ENCODE data around the gene LNPK. TPM values are rescaled to one million over a fixed set of nuclear protein-coding genes. Genes with fewer than 3 reads are reported as not detected.

Gene LNPK, protein sequence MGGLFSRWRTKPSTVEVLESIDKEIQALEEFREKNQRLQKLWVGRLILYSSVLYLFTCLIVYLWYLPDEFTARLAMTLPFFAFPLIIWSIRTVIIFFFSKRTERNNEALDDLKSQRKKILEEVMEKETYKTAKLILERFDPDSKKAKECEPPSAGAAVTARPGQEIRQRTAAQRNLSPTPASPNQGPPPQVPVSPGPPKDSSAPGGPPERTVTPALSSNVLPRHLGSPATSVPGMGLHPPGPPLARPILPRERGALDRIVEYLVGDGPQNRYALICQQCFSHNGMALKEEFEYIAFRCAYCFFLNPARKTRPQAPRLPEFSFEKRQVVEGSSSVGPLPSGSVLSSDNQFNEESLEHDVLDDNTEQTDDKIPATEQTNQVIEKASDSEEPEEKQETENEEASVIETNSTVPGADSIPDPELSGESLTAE
- total RNA-seq (2014; rRNA removed; shearing (Covaris generic)) (6.1 and 8.1 TPM in 2 replicates), polyA plus RNA-seq (2016; fragmentation: Nextera tagmentation; extraction: Ambion mirVana) (5.2 and 5.4 TPM in 2 replicates)
- long read RNA-seq, partial matches to known transcripts: 2 of 4 reads
- long read RNA-seq, other reads (novel, unspliced or antisense): 2 of 4 reads

DNA sequence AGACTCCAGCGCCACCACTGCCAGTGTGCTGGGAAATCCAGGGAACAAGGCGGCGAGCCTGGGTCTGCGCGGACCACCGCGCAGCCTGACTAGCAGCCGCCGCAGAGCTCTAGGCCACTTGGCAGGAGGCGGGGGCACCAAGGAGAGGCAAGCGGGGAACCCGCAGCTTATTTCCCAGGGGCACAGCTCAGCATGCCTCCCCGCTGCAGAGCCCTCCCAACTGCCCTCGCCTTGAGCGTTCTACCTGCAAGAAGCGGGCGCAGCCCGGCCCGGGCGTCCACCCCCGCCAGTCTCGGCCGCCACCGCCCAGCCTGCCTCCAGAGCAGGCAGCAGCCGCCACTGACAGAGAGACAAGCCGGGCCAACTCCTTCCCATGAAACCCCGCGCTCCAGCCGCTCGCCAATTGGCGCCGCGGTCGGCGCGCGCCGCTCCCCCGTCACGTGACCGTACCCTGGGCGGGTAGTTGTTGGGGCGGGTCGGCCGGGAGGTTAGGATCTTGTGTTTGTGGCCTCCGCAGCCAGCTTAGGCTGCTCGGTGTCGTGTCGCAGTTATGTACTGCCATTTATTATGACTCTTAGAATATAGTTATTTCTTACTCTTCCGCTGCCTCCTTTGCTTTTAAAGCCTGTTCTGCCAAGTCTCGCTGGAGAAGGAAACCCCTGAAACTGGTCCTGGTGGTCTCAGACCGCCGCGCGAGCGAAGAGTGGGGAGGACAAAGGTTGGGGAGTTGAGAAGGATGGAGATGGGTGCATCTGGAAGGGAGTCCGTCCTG is at the start of gene LNPK:
LNPK (minus strand) TSS at position 352 of the 772 bp plus-strand sequence. CDS start 6,683 bp downstream, outside the sequence.
- Mint-ChIP-seq H3K27ac (no peak within 1 kb of the TSS; the same call in 1 of the 2 replicates), H3K4me3 (peak within 1 kb of the TSS; percentile 91), H3K9me3 (no peaks in the 10 kb centered on the region), H3K4me1 (peaks cover 9% of the 10 kb centered on the region; the same call in 2 of the 3 replicates), H3K27me3 (ENCODE audit: insufficient read depth, low read depth, poor library complexity) (peaks cover 2% of the 10 kb centered on the region), H3K36me3 (ENCODE audit: low read depth) (no peaks in the 10 kb centered on the region)
- ATAC-seq: peak; percentile 96
- H3K4me3 ChIP-seq: peak within 1 kb of the TSS; percentile 96
- no peaks in the 10 kb centered on the region; the same call in 1 of the 2 replicates for H3F3A ChIP-seq (replicated peaks; ENCODE audit: low read depth)
- peaks cover 10% of the 10 kb centered on the region for H3K4me1 ChIP-seq (ENCODE audit: insufficient read depth)
- H3K27ac ChIP-seq (ENCODE audit: low read depth): no peak within 1 kb of the TSS
- peak; percentile 94 for DNase-seq (ENCODE audit: low spot score)
- peaks cover 37% of the 10 kb centered on the region for H3K27me3 ChIP-seq (ENCODE audit: insufficient read depth)
- no peaks in the 10 kb centered on the region for H3K36me3 ChIP-seq (ENCODE audit: insufficient read depth)
- peak within 1 kb of the TSS; percentile 100 for H3K4me2 ChIP-seq
- no peaks in the 10 kb centered on the region for H3K9me2 ChIP-seq (ENCODE audit: insufficient read depth)
- H4K20me1 ChIP-seq (replicated peaks; ENCODE audit: insufficient read depth): 0 out of 2 replicates have a peak, but pooled peaks cover 7% of the 10 kb centered on the region
- H3K79me2 ChIP-seq (replicated peaks; ENCODE audit: insufficient read depth): peaks cover 29% of the 10 kb centered on the region
- peak within 1 kb of the TSS; percentile 100 for H2AFZ ChIP-seq
- TF ChIP-seq CREB1 (CRISPR knock-in tag; IDR thresholded peaks at IDR 0.05; ENCODE audit: low read depth) (no peak), ETS1 (IDR thresholded peaks at IDR 0.05) (no peak), ZNF331 (CRISPR knock-in tag; IDR thresholded peaks at IDR 0.05; ENCODE audit: low read depth) (no peak), CTCF (conservative IDR thresholded peaks at IDR 0.05; ENCODE audit: low read depth in 2 of 2) (0 out of 4 replicates have a peak, but pooled peaks of 1 of the 2 experiments have one; percentile 10), ZNF114 (CRISPR knock-in tag; IDR thresholded peaks at IDR 0.05) (no peak), EZH2 (IDR thresholded peaks at IDR 0.05; ENCODE audit: low read depth, unreplicated experiment) (peak; percentile 56), POLR2AphosphoS5 (IDR thresholded peaks at IDR 0.05; ENCODE audit: low read depth) (peak; percentile 83), JUNB (IDR thresholded peaks at IDR 0.05; ENCODE audit: unreplicated experiment) (no peak)

DNA sequence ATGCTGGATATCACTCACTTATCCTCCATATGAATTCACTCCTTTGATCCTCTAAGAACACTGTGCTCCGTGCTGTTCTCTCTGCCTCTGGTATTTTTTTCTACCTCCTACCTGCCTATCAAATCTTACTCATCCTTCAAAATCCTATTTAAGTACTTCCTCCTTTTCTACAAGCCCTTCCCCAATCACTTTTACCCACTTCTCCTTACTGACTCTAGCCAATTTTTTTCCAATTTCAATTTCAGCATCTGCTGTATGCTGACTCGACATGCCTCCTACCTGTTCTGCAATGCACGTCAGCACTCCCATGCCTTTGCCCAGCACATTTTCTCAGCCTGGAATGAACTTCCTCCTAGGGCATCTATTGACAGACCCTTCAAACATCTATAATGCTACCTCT is 37.3 kb upstream of the LNPK start:
- Mint-ChIP-seq H3K4me1 (no peaks in the 10 kb centered on the region), H3K9me3 (no peaks in the 10 kb centered on the region), H3K27ac (no peak overlapping the region), H3K36me3 (ENCODE audit: low read depth) (no peaks in the 10 kb centered on the region), H3K27me3 (ENCODE audit: insufficient read depth, low read depth, poor library complexity) (no peaks in the 10 kb centered on the region), H3K4me3 (no peak overlapping the region)
- no peaks in the 10 kb centered on the region for H3K9me2 ChIP-seq (ENCODE audit: insufficient read depth)
- no peaks in the 10 kb centered on the region for H3F3A ChIP-seq (replicated peaks; ENCODE audit: low read depth)
- ATAC-seq (no peak), DNase-seq (ENCODE audit: low spot score) (no peak)
- no peak overlapping the region for H3K4me3 ChIP-seq
- no peaks in the 10 kb centered on the region for H4K20me1 ChIP-seq (replicated peaks; ENCODE audit: insufficient read depth)
- no peaks in the 10 kb centered on the region for H3K79me2 ChIP-seq (replicated peaks; ENCODE audit: insufficient read depth)
- no peak overlapping the region for H3K4me2 ChIP-seq
- no peaks in the 10 kb centered on the region for H3K4me1 ChIP-seq (ENCODE audit: insufficient read depth)
- no peak overlapping the region for H3K27ac ChIP-seq (ENCODE audit: low read depth)
- H3K27me3 ChIP-seq (ENCODE audit: insufficient read depth): no peaks in the 10 kb centered on the region
- no peaks in the 10 kb centered on the region for H3K36me3 ChIP-seq (ENCODE audit: insufficient read depth)
- peak overlapping the region; percentile 68; the same call in 1 of the 2 replicates for H2AFZ ChIP-seq
- TF ChIP-seq POLR2AphosphoS5 (IDR thresholded peaks at IDR 0.05; ENCODE audit: low read depth): no peak
- TF ChIP-seq JUNB (IDR thresholded peaks at IDR 0.05; ENCODE audit: unreplicated experiment): no peak
- TF ChIP-seq ZNF462 (CRISPR knock-in tag; IDR thresholded peaks at IDR 0.05): no peak
